Hematopoietic multipotent progenitor cell treated with erythropoietin and hydrocortisone succinate and interleukin-3 and kit ligand, for 8 days (in vitro differentiated cells): ENCODE measurements around the gene ATP6AP2.

Source experiments
- DNase-seq: peaks from one replicate; pipeline ENCODE4 v3.0.0-alpha.2; 2015

Gene ATP6AP2

GRCh38 chrX:40580537-40581335, at the start of gene ATP6AP2:
Gene ATP6AP2 (plus strand): TSS chrX:40580970. CDS start chrX:40581066, 96 bp downstream.
- DNase-seq: peak; percentile 94

- DNase-seq: no peak
Measured at GRCh38 chrX:40531056-40531826, 49.5 kb upstream of the ATP6AP2 start.

GRCh38 chrX:40537310-40537709, 43.5 kb upstream of the ATP6AP2 start:
- DNase-seq: no peak

- no peak for DNase-seq
Measured at GRCh38 chrX:40538406-40538805, 42.4 kb upstream of the ATP6AP2 start.

GRCh38 chrX:40539214-40540142, 41.3 kb upstream of the ATP6AP2 start:
- peak; percentile 69 for DNase-seq

GRCh38 chrX:40542208-40542607, 38.6 kb upstream of the ATP6AP2 start:
- DNase-seq: no peak

GRCh38 chrX:40542972-40543371, 37.8 kb upstream of the ATP6AP2 start:
- DNase-seq: no peak

GRCh38 chrX:40543661-40544328, 37.0 kb upstream of the ATP6AP2 start:
- DNase-seq: peak; percentile 71

GRCh38 chrX:40544343-40545266, 36.2 kb upstream of the ATP6AP2 start:
- peak; percentile 92 for DNase-seq

- DNase-seq: no peak
Measured at GRCh38 chrX:40546870-40547269, 33.9 kb upstream of the ATP6AP2 start.

GRCh38 chrX:40550066-40550465, 30.7 kb upstream of the ATP6AP2 start:
- DNase-seq: peak; percentile 88

- DNase-seq: peak; percentile 24
Measured at GRCh38 chrX:40552768-40553167, 28.0 kb upstream of the ATP6AP2 start.

- DNase-seq: no peak
Measured at GRCh38 chrX:40558590-40558989, 22.2 kb upstream of the ATP6AP2 start.

GRCh38 chrX:40563784-40564183, 17.0 kb upstream of the ATP6AP2 start:
- no peak for DNase-seq

GRCh38 chrX:40564447-40564846, 16.3 kb upstream of the ATP6AP2 start:
- no peak for DNase-seq

- DNase-seq: no peak
Measured at GRCh38 chrX:40570346-40571093, 10.2 kb upstream of the ATP6AP2 start.

- peak; percentile 65 for DNase-seq
Measured at GRCh38 chrX:40571164-40571563, 9.6 kb upstream of the ATP6AP2 start.

GRCh38 chrX:40571600-40571999, 9.2 kb upstream of the ATP6AP2 start:
- DNase-seq: no peak

GRCh38 chrX:40573763-40574162, 7.0 kb upstream of the ATP6AP2 start:
- peak; percentile 66 for DNase-seq

- DNase-seq: peak; percentile 64
Measured at GRCh38 chrX:40575411-40575810, 5.4 kb upstream of the ATP6AP2 start.
